GM12801 (cell line): Measurements from ENCODE around the gene SIGMAR1.

ENCODE experiments used
- TF ChIP-seq, protein P1 (sequence below): IDR thresholded peaks from one replicate; pipeline ENCODE4 v1.5.1; 2011; ENCODE audit warnings: control low read depth; ENCODE audit not compliant: insufficient read length; ENCODE audit errors: extremely low read depth

The SIGMAR1 gene

DNA sequence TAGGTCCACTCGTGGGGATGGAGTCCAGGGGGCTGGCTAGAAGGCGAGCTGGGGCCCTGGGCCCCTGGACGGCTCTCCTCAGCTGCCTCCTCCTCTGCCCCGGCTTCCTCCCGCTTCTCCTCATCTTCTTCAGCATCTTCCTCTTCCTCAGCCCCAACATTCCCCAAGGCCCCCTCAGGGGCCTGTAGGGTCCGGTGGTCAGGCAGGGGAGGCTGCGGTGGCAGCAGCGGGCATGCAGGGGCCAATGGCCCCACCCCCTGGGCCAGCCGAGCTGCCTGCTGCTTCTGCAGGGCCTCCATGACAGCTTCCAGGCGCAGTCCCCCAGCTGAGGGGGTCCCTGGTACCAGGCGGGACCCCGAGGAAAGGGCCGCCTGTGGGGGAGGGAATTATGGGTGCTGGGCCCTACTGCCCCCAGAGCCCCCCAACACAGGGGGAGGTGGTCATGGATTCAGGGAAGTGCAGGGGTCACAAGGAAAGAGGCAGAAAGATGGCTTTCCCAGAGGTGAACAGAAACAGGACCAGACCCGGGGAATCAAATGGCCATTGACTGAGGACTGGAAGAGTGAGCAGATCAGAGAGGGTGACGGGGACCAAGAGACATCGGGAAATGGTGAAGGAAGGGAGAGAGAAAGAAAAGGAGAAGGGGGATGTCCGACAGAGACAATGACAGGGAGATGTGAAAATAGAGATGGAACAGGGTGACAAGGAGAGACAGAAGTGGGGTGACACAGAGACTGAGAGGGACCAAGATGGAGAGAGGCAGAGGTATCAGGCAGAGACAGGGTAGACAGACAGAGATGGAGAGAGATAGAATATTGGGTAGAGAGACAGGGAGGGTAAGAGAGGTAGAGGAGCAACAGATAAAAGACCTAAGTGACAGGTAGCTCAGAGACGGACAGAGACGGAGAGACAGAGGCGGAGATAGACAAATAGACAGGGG is 9.6 kb downstream of the SIGMAR1 start:
- TF ChIP-seq, protein P1, sequence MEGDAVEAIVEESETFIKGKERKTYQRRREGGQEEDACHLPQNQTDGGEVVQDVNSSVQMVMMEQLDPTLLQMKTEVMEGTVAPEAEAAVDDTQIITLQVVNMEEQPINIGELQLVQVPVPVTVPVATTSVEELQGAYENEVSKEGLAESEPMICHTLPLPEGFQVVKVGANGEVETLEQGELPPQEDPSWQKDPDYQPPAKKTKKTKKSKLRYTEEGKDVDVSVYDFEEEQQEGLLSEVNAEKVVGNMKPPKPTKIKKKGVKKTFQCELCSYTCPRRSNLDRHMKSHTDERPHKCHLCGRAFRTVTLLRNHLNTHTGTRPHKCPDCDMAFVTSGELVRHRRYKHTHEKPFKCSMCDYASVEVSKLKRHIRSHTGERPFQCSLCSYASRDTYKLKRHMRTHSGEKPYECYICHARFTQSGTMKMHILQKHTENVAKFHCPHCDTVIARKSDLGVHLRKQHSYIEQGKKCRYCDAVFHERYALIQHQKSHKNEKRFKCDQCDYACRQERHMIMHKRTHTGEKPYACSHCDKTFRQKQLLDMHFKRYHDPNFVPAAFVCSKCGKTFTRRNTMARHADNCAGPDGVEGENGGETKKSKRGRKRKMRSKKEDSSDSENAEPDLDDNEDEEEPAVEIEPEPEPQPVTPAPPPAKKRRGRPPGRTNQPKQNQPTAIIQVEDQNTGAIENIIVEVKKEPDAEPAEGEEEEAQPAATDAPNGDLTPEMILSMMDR = no peak

DNA sequence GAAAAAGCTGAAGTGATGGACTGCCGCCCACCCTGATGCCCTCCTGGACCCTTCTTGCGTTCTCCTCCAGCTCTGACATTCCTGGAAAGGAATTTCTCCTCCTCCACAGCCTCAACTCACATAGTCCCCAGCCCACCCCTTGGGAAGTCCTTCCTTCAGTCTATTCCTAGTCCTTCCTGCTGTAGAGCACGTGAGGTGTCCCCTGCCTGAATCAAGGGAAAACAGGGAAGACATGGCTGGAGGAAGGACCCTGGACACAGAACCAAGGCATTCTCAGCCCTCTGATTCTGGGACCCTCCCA is 12.5 kb downstream of the SIGMAR1 start:
- TF ChIP-seq, protein P1 = no peak

DNA sequence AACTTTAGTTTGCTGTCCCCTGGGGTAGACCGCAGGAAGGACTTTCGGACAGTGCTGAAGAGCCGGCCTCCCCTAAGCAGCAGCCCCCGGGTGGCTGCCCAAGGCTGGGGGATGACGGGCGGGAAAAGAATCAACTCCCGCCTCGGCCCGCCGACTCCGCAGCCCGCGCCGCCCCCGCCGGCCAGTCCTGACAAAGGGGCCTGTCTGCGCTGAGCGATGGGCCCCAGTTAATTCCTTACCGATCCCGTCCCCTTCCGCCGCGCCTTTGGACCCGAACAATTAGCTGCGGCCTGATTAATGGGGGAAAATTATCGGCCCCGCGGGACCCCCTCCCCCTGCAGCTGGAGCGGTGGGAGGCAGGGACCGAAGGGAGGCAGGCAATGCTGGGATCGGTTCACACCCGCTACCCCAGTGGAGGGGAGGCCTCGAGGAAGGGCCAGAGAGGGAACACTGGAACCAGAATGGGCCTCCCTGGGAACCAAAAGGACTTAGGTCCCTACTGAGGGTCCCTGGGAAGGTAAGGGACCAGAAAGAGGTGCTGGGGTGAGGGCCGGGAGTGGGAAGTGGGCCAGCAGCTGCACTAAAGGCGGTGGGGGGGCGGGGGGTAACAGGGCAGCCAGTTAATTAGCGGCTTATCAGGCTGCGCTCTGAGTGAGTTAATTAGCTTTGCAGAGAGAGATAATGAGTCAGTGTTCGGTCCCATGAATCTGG is 13.0 kb downstream of the SIGMAR1 start:
- TF ChIP-seq, protein P1 = no peak

DNA sequence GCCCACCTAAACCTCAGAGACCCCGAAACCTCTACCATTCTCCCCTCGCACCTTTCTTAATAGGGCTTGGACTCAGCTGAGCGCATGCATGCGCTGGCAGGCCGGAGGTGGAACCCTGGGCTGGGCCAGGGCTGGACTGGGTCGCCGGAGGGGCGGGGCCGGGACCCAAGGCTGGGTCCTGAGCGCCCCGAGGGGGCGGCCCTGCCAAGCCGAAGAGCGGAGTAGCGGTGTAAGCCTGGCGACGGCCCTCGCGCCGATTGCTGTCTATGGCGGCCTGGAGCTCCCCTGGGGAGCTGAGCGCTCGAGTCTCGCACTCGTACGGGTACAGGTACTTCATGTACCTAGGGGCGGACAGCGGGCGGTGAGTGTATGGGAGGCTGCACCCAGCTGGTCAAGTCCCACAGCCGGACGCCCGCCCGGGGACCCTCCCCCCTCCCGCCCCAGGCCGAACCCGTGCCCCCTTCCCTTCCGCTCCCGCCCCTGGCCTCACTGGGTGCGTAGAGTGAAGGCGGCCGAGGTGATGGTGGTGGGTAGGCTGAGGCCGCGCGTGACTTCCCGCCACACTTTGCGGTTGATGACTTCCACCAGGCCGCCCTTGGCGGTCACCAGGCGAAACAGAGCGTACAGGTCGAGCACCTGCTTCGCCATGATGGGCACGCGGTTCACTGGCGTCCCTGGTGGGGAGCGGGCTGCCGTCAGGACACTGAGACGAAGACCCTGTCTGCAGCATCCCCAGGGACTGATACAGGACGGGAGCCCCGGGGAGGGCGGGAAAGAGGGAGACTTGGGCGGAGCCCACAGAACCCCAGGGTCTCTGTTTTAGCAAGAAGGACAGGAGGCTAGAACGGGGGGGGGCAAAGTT is 14.0 kb downstream of the SIGMAR1 start:
- TF ChIP-seq, protein P1 = no peak

DNA sequence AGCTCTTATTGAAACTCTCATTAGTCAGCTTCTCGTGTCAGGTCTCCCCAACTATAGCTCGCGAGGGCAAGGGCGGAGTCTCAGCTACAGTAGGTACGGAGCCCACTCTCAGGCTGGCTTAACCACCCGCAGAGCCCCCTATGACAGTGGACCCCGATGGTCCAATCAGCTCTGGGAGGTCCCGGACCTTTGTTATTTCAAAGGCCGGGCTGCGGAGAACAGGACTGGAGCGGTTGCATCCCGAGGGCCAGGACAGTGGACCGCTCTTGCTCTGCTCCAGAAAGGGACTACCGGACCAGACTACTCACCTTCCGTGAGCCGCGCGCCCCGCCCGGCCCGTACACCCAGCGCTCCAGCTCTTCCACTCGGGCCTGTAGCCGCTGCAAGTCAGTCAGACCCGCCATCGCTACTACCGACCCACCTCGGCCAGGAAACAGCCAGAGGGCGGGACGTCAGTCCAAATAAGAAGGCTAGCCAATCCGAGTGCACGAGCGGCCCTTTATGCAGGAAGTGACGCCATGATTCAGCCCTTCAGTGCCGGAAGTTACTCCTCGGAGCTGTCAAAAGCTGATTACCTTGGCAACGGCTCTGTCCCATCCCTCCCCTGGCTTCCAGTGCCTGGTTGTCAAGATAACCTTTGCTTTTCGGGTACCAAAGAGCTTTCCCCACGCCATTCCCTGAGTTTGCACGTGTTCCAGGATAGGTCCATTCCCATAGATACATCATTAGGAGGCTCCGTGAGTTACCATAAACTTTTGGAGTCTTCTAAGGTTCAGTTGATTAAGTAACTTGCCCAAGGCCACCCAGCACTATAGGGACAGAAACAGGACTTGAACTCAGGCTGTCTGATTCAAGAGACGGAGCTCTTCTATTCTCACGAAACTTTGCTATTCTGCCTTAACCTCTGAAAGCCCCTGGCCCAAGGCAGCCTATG is 17.3 kb downstream of the SIGMAR1 start, which contains the start of gene DCTN3:
TSS of gene DCTN3 (minus strand) at position 435 of the 934 bp plus-strand sequence. CDS start at position 404, 31 bp downstream.
- TF ChIP-seq, protein P1 = no peak

DNA sequence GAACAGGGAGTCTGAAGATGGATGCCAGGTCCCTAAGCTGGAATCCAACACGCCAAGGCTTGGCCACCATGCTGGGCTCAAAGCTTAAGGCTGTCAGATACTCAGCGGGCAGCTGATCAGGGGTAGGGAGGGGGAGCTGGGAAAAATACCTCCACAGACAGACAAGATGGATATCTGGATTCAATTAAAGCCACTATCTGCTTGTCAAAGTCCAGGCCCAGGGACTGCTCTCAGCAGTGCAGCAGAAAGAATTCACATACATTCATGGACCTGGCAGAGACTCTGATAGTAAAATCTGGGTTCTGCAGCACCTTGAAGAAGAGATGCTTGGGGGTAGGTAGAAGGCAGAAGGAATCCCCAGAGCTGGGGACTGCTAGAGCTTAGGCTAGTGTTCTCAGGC is 22.5 kb downstream of the SIGMAR1 start:
- TF ChIP-seq, protein P1 = no peak
